ENCODE measurements around the gene AGBL4. TPM values are rescaled to one million over a fixed set of nuclear protein-coding genes. Genes with fewer than 3 reads are reported as not detected.

AGBL4 gene
- total and polyA plus RNA-seq, 9 of the 15 experiments (the other 6 are each of a cell fraction or from before 2014, with no cell fraction given), result 0.11 TPM; not detected in 7

- no peak for TF ChIP-seq ZMIZ1 (IDR thresholded peaks at IDR 0.05; ENCODE audit: low read depth in 2 of 2, low read length in 2 of 2)
- no peak for TF ChIP-seq RBM14 (IDR thresholded peaks at IDR 0.05; ENCODE audit: borderline replicate concordance, insufficient read depth, low read depth, low read length)
- TF ChIP-seq GATA2 (CRISPR knock-in tag; IDR thresholded peaks at IDR 0.05), result no peak
- no peak for TF ChIP-seq TCF7L2 (IDR thresholded peaks at IDR 0.05; ENCODE audit: low read depth, low read length)
- no peak for TF ChIP-seq ZNF707 (CRISPR knock-in tag; conservative IDR thresholded peaks at IDR 0.05)
- TF ChIP-seq XRCC4 (IDR thresholded peaks at IDR 0.05; ENCODE audit: extremely low read depth, insufficient read depth, insufficient read length), result no peak
- TF ChIP-seq ARHGAP35 (IDR thresholded peaks at IDR 0.05; ENCODE audit: partially characterized antibody), result no peak
Measured at GRCh38 chr1:48765335-48765734, 1258.4 kb downstream of the AGBL4 start (continued).

GRCh38 chr1:48761986-48762385 lies 1261.8 kb downstream of the AGBL4 start:
- under 1% methylated on average over 7 of the region's 7 CpGs for WGBS (ENCODE audit: insufficient coverage, low coverage, missing lambda C conversion rate)
- intact Hi-C loops (cut with micrococcal nuclease) (no loop called here), in situ Hi-C loops (cut with MboI) (no loop called here)
- Histone ChIP-seq H3K27me3 (ENCODE audit: control insufficient read depth in 2 of 2, insufficient read depth in 2 of 2, low read length in 2 of 2) (no peaks in the 10 kb centered on the region), H3K4me2 (ENCODE audit: insufficient read depth, low read length) (no peak overlapping the region), H3K9me1 (ENCODE audit: control insufficient read depth, insufficient read depth, low read length) (no peaks in the 10 kb centered on the region), H3K9me3 (replicated peaks; ENCODE audit: control insufficient read depth, insufficient read depth, low read depth, low read length) (no peaks in the 10 kb centered on the region), H4K20me1 (replicated peaks; ENCODE audit: control insufficient read depth, insufficient read depth, low read length) (no peaks in the 10 kb centered on the region), H2AFZ (ENCODE audit: low read depth, low read length) (no peak overlapping the region), H3K9ac (ENCODE audit: insufficient read depth in 1 of 2, low read depth in 2 of 2, low read length in 2 of 2) (no peak overlapping the region), H3K4me1 (replicated peaks in 1 of 2; ENCODE audit: control insufficient read depth in 2 of 2, insufficient read depth in 2 of 2, low read length in 2 of 2) (no peaks in the 10 kb centered on the region), H3K79me2 (ENCODE audit: control insufficient read depth, insufficient read depth, low read length) (no peaks in the 10 kb centered on the region), H3K36me3 (ENCODE audit: control insufficient read depth, insufficient read depth, low read length) (no peaks in the 10 kb centered on the region), H3K27ac (ENCODE audit: extremely low read depth, low read depth, low read length) (no peak overlapping the region), H3K4me3 (no peak overlapping the region)
- DNase-seq (ENCODE audit: extremely low read depth in 1 of 4, low spot score in 3 of 4), result no peak
- no peak for ATAC-seq
- no TSS peak for BruUV-seq (replicated peaks)
- FAIRE-seq, result no peak
- POLR2A ChIA-PET, result no interaction called here
- CTCF ChIA-PET (ENCODE audit: low intra/inter-chr PET ratio), result no interaction called here
- TF ChIP-seq HIVEP1 (CRISPR knock-in tag; IDR thresholded peaks at IDR 0.05) (no peak), PHB2 (IDR thresholded peaks at IDR 0.05; ENCODE audit: low read depth) (no peak), ZNF41 (CRISPR knock-in tag; conservative IDR thresholded peaks at IDR 0.05) (no peak), ETS2 (tag; IDR thresholded peaks at IDR 0.05; ENCODE audit: borderline replicate concordance, poor library complexity, severe bottlenecking) (no peak), RAD21 (CRISPR knock-in tag; conservative IDR thresholded peaks at IDR 0.05 in 1 of 2, IDR thresholded peaks at IDR 0.05 in 1 of 2) (no peak), ZNF57 (CRISPR knock-in tag; IDR thresholded peaks at IDR 0.05) (no peak), CHD1 (IDR thresholded peaks at IDR 0.05; ENCODE audit: low read length) (no peak), THRA (IDR thresholded peaks at IDR 0.05) (no peak), FOS (IDR thresholded peaks at IDR 0.05; ENCODE audit: extremely low read depth, insufficient read length) (no peak), PTBP1 (IDR thresholded peaks at IDR 0.05; ENCODE audit: low read depth, low read length) (no peak)
